ENCODE results near the gene OR52B6. TPM values are rescaled to one million over a fixed set of nuclear protein-coding genes. Genes with fewer than 3 reads are reported as not detected.

Gene OR52B6
- total RNA-seq, 1 donor from 2014 or later: not detected

DNA sequence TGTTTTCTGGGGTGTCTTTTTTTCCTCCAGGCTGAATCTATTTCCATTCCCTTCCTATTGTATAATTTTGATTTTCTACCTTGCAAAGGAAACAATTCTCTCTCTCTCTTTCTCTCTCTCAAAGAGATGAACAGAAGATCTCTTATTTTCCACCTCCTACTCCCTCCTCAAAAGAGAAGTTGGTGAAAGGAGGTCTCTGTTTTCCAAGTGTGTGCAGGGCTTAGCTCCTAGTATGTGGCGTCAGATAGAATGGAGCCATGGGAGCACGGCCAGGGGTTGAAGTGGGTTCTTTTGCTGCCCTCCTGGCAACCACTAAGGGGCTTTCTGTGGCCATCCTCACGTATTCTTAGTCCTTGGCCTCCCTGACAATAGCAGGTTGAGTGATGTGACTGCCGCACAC is 44.6 kb downstream of the OR52B6 start:
- Mint-ChIP-seq H3K9me3 (peaks cover 2% of the 10 kb centered on the region), H3K4me3 (ENCODE audit: low read depth) (peak overlapping the region; percentile 92), H3K27me3 (ENCODE audit: low read depth) (no peaks in the 10 kb centered on the region), H3K27ac (peak overlapping the region; percentile 71), H3K4me1 (ENCODE audit: low read depth) (peaks cover 44% of the 10 kb centered on the region), H3K36me3 (ENCODE audit: low read depth) (peaks cover 5% of the 10 kb centered on the region)
- no peak for DNase-seq (ENCODE audit: low spot score)
- intact Hi-C loops (cut with micrococcal nuclease): loop anchor here (2.0 to 10.0 kb wide), 2 partner anchors 60 to 700 kb away; partner anchors contain the start of genes CAVIN3 and TRIM5

DNA sequence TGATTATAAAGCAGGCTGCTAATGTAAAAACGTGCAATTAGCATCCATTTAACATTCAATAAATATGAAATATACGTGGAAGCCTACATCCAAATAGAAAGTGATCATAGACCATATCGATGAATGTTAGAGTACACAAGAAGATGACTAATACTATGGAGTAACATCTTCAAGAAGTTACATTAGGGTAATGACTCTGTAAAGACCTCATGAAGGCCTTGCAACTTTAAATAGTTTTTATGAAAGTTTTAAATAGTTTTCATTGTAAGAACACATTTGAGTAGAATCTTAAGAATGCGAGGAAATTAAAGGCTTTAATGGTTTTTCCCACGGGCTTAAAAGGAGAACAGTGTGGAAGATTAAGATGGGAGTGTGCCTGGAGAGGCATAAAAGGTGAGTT is 45.5 kb downstream of the OR52B6 start:
- H3K27me3 Mint-ChIP-seq (ENCODE audit: low read depth): no peaks in the 10 kb centered on the region
- peaks cover 5% of the 10 kb centered on the region for H3K36me3 Mint-ChIP-seq (ENCODE audit: low read depth)
- no peak for DNase-seq (ENCODE audit: low spot score)
- H3K9me3 Mint-ChIP-seq: peaks cover 6% of the 10 kb centered on the region
- peak overlapping the region; percentile 66 for H3K27ac Mint-ChIP-seq
- H3K4me3 Mint-ChIP-seq (ENCODE audit: low read depth): peak overlapping the region; percentile 92
- intact Hi-C loops (cut with micrococcal nuclease): loop anchor here (10.0 kb wide), 1 partner anchor 699 kb away; the partner anchor contains the start of gene CAVIN3
- H3K4me1 Mint-ChIP-seq (ENCODE audit: low read depth): peaks cover 49% of the 10 kb centered on the region

DNA sequence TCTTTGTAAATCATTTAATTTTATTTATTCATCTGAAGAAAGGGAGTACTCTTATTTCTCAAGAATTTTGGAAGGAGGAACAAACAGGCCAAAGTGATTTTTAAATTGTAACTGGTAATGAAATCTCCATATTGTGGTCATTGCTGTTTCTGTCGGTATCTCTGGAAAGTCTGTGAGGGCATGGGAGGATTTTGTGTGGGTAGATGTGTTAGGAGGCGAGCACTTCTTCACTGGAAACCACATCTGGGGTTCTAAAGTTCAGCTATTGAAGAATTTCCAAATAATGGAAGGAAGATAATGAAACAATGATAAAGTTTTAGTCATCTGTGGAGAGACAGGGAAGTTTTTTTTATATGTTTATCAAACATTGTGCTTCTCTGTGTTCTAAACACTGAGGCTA is 50.7 kb downstream of the OR52B6 start:
- peak overlapping the region; percentile 41 for H3K27ac Mint-ChIP-seq
- no peak overlapping the region for H3K4me3 Mint-ChIP-seq (ENCODE audit: low read depth)
- peaks cover 42% of the 10 kb centered on the region for H3K4me1 Mint-ChIP-seq (ENCODE audit: low read depth)
- intact Hi-C loops (cut with micrococcal nuclease): loop anchor here (5.0 kb wide), 1 partner anchor 34 kb away; the partner anchor contains the start of gene TRIM6
- DNase-seq (ENCODE audit: low spot score): no peak
- H3K36me3 Mint-ChIP-seq (ENCODE audit: low read depth): peaks cover 32% of the 10 kb centered on the region
- peaks cover 6% of the 10 kb centered on the region for H3K9me3 Mint-ChIP-seq
- no peaks in the 10 kb centered on the region for H3K27me3 Mint-ChIP-seq (ENCODE audit: low read depth)

Other genes starting within 250 kb of the OR52B6 start
- not detected in 2 replicates for gene OR51B5, start 237.4 kb upstream of the OR52B6 start, total RNA-seq
- not detected in 2 replicates for gene OR51B6, start 229.4 kb upstream of the OR52B6 start, total RNA-seq
- not detected in 2 replicates for gene OR51M1, start 197.1 kb upstream of the OR52B6 start, total RNA-seq
- gene OR51Q1, start 158.8 kb upstream of the OR52B6 start, total RNA-seq: not detected in 2 replicates
- gene OR51I1, start 139.4 kb upstream of the OR52B6 start, total RNA-seq: not detected in 2 replicates
- gene OR51I2, start 131.6 kb upstream of the OR52B6 start, total RNA-seq: not detected in 2 replicates
- gene OR52D1, start 92.2 kb upstream of the OR52B6 start, total RNA-seq: not detected in 2 replicates
- gene UBQLN3, start 70.9 kb upstream of the OR52B6 start, total RNA-seq: not detected in 2 replicates
- gene UBQLNL, start 64.2 kb upstream of the OR52B6 start, total RNA-seq: 0.09 TPM in 1 of 2 replicates, not detected in the other
- 0.30 TPM in 1 of 2 replicates, not detected in the other for gene OR52H1, start 32.3 kb upstream of the OR52B6 start, total RNA-seq
- 0.87 and 1.8 TPM in 2 replicates for gene TRIM6, start 15.8 kb downstream of the OR52B6 start, total RNA-seq
- 6.7 and 7.8 TPM in 2 replicates for gene TRIM34, start 44.1 kb downstream of the OR52B6 start, total RNA-seq
- gene TRIM5, start 104.2 kb downstream of the OR52B6 start, total RNA-seq: 12.4 and 14.1 TPM in 2 replicates
- gene TRIM22, start 108.9 kb downstream of the OR52B6 start, total RNA-seq: 83.9 and 96.0 TPM in 2 replicates
- not detected in 2 replicates for gene OR56B1, start 155.6 kb downstream of the OR52B6 start, total RNA-seq
- not detected in 2 replicates for gene OR52N4, start 173.4 kb downstream of the OR52B6 start, total RNA-seq
- gene OR52N5, start 202.5 kb downstream of the OR52B6 start, total RNA-seq: not detected in 2 replicates
- not detected in 2 replicates for gene OR52N1, start 210.4 kb downstream of the OR52B6 start, total RNA-seq
- not detected in 2 replicates for gene OR52N2, start 228.0 kb downstream of the OR52B6 start, total RNA-seq

All from activated T-helper 2 cell treated with anti-CD3 and anti-CD28 coated beads, Interferon-gamma antibody, Interleukin-2, Interleukin-4, amounts not matched to agents 10 μg/mL and 5 μg/mL and 100 μg/mL, durations not matched to agents 14 hours and 24 hours and 36 hours (primary cell).